NCI-H2107 (cell line): ENCODE results near the gene PPP1R1B.

ENCODE experiments used
- DNase-seq: peaks from one replicate; lab custom pipeline; 2025; lab: John Stamatoyannopoulos, UW

Gene PPP1R1B

GRCh38 chr17:39615434-39615833 lies 11.3 kb upstream of the PPP1R1B start:
- DNase-seq = no peak

DNA sequence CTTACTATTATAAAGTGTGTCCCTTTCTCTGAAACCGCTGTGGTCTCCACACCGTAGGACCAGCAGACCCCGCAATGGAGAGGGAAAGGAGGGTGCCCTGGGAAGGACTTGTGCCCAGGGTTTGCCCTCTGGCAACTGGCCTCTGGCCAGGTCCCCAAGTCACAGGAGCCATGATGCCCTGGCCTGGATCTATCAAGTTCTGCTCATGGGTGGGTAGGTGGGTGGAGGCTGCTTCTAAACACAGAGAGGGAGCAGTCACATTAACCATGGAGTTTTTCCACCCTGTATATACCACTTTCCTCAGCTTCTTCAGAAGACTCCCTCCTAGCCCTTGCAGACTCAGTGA lies 9.7 kb upstream of the PPP1R1B start:
- DNase-seq = no peak

GRCh38 chr17:39617446-39618245 lies 9.1 kb upstream of the PPP1R1B start:
- peak; percentile 73 for DNase-seq

DNA sequence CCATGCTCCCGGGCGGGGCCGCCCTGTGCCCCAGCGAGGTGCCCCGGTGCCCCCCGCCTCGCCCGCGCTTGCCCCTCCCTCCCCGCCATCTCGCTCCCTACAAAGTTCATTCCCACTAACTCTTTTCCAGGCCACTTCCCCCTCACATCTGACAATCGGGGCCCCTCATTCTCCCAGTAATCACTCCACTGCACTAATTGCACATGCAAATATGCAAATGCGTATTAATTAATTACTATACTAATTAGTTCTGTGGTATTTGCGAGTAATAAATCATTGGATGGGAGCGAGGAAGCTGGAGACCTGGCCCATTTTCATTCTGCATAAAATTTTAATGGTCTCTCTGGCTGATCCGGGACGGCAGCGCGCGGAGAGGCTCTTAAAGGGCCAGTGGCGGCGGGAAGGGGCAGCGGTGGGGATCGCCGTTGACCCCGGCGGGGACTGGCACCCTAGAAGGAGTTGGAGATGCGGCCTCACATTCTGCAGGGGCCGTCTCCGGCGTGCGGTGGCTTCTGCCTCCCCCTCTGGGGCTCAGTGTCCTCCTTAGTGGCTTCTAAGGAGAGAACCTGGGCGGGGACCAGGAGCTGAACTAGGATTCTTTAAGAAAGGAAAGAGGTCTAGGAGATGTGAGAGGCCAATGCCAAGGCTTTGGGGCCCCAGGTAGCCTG lies 8.4 kb upstream of the PPP1R1B start:
- DNase-seq = no peak

GRCh38 chr17:39618956-39619785 lies 7.6 kb upstream of the PPP1R1B start:
- DNase-seq = peak; percentile 26

GRCh38 chr17:39619786-39620101 lies 7.0 kb upstream of the PPP1R1B start:
- DNase-seq = no peak

- DNase-seq = peak; percentile 84
These were observed 5.0 kb upstream of the PPP1R1B start for GRCh38 chr17:39621523-39622379.

- no peak for DNase-seq
These were observed 4.3 kb upstream of the PPP1R1B start for GRCh38 chr17:39622380-39623006.

- peak; percentile 48 for DNase-seq
These were observed 3.3 kb upstream of the PPP1R1B start for GRCh38 chr17:39623356-39623950.

GRCh38 chr17:39624313-39624712 lies 2.4 kb upstream of the PPP1R1B start:
- no peak for DNase-seq

- DNase-seq = no peak
These were observed 1.5 kb upstream of the PPP1R1B start for GRCh38 chr17:39625198-39625785.

- no peak for DNase-seq
These were observed 427 bp downstream of the PPP1R1B start for GRCh38 chr17:39627047-39627711.

DNA sequence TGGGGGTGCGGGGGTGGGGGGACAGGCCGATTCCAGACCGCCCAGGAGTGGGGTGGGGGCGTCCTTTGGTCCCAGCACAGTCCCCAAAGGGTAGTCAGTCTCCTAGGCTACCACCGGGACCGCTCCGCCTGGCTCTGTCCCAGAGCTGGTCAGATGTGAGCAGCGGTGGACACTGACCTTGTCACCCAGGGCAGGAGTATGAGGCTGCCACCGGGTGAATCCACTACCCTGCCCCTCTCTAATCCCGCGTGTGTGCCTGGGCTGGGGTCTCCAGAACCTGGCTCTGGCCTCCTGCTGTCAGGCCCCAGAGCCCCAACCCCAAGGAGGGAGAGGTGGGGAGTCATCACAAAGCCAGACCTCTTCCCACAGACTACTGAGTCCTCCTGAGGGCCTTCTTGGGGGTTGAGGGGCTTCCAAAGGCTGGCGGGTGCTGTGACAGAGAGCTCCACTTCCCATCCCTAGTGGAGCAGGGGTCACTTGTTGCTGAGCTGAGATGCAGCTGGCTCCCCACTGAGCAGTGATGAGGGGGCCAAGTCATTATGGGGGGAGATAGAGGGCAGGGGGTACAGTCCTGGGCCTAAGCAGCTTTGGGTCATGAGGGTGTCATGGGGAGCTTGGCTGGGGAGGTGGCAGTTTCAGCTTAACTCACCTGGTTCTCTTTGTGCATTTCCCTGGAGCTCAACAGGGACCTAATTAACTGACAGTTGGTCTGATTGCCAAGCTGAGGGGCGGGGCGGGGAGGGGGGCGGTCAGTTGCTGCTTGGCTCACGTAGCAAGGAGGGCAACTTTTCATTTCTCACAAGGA lies 1.2 kb downstream of the PPP1R1B start:
- DNase-seq = no peak

DNA sequence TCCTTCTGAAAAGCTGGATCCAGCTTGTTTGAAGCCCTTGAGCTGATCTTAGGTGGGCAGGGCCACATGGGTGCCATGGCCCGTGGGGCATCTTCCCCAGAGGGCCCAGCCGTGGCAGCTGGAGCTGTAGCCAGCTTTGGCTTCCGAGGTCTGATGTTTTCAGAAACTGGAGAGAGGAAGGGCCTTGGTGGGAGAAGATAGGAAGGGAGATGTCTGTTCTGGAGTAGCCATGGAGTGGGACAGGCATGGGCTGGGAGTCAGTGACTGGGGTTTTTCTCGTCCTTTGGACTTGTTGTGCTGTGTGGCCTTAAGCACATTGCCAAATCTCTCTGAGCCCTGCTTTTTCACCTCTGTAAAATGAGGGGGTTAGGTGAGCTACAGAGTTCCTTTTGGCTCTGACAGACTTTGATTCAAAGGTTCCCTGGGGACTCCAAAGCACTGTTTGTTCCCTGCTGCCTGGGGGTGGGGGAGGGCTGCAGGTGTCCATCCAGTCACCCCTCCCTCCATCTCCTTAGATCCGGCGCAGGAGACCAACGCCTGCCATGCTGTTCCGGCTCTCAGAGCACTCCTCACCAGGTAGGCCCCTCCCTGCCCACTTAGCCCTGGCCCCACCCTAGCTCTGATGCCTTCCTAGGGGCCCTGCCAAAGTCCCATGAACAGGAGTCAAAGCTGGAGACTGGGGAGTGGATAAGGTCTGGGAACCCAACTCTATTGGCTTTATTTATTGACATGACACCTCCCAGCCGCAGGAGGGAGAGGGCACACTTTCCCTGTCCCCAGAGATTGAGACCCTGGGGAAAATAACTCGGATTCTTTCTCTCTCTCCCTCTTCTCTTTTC lies 2.1 kb downstream of the PPP1R1B start:
- DNase-seq = peak; percentile 48

DNA sequence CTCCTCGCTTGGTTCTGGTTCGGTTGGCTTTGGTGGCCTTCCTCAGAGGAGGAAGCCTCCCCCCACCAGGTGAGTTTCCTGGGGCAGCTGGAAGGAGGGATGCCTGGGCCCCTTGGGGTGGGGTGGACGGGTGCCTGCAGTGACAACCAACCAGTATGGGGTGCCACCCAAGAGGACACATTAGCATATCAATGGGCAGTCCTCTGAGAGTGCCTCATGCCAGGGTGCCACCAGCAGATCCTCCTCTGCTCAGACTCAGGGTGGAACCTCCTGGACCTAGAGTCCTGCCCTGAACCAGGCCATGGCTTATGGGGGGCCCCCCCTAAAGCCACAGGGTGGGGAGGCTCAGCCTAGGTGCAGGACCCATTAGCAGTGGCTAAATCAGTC lies 2.7 kb downstream of the PPP1R1B start:
- DNase-seq = peak; percentile 48

- no peak for DNase-seq
These were observed 3.1 kb downstream of the PPP1R1B start for GRCh38 chr17:39629898-39630297.

DNA sequence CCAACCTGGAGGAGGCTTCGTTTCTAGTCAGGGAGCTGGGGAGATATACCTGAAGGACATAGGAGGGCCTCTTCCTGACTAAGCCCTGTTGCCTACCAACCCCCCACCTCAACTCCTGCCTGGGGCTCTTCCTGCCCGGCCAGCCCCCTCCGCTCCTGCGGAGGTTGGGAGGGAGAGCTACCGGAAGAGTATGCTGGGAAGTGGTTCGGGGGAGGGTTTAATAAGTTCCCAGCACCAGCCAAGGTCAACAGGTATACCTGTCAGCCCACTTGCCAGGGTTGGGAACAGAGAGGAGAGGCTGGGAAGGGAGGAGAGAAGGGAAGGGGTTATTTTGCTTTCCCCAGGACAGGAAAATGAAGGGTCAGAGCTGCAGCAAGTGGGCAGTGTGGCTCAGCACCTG lies 4.7 kb downstream of the PPP1R1B start:
- DNase-seq = no peak

DNA sequence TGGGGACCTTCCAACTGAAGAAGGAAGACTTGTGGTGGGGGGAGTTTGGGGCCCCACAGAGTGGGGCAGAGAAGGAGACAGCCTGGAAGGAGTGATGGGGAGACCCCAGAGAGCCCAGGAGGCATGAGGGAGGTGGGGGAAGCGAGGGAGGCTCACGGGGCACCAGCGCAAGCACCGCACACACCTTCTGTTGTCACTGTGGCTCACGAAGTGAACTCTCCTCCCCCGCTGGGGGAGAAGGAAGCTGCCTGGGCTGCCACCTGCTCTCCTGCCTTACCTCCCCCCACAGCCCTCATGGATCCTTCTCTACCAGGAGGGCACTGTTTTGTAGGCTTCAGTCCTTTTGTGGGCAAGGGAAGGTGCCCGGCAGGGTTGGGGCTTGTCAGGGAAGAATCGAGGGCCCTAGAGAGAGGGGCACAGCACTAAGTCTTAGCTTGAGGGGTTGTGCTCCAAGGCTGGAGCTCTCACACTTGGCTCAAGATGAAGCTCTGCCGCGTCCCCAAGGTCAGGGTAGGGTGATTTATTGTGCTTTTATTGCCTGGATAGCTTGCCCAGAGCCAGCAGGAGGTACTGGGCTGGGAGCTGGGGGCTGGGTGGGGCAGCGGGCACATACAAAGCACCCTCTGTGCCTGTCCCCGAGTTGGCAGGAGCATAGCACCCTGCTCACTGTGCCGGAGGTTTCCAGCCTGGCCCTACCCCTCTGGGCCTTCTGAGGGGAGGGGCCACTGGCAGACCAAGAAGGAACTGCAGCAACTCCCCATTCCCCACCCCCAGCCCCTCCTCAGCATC lies 5.6 kb downstream of the PPP1R1B start:
- DNase-seq = peak; percentile 38
